ENCODE data around the gene DOCK3.

The DOCK3 gene

DNA sequence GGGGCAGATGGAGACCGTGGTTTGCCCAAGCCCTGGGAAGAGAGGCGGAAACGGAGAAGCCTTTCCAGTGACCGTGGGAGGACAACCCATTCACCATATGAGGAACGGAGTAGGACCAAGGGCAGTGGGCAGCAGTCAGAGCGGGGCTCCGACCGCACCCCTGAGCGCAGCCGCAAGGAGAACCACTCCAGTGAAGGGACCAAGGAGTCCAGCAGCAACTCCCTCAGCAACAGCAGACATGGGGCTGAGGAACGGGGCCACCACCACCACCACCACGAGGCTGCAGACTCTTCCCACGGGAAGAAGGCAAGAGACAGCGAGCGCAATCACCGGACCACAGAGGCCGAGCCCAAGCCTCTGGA, 718.4 kb downstream of the DOCK3 start:
- no peak for DNase-seq

DNA sequence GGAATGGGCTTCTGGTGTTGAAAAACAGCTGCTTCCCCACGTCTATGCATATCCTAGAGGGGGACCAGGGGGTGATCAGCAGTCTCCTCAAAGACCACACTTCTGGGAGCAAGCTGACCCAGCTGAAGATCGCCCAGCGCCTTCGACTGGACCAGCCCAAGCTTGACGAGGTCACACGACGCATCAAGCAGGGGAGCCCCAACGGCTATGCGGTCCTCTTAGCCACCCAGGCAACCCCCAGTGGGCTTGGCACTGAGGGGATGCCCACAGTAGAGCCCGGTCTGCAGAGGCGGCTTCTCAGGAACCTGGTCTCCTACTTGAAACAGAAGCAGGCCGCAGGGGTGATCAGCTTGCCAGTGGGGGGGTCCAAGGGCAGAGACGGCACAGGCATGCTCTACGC, 718.8 kb downstream of the DOCK3 start:
- no peak for DNase-seq

DNA sequence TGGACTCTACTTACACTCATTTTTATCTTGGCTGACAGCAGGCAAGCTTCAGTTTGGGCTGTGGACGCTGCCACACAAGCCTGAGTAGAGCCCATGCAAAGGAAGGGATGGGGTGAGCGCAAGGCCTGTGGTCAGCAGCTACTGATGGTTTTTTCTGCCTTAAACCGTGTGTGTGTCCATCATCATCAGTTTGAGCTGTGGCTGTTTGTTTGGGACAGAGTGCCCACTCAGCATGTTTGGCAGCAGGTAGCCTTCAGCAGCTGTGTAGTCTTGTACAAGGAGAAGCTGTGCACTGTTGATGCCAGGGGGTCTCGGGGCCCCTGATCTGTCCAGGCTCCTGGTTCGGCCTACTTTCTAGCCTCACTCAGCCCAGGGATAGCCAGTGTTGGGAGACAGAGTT, 719.8 kb downstream of the DOCK3 start:
- DNase-seq: no peak

DNA sequence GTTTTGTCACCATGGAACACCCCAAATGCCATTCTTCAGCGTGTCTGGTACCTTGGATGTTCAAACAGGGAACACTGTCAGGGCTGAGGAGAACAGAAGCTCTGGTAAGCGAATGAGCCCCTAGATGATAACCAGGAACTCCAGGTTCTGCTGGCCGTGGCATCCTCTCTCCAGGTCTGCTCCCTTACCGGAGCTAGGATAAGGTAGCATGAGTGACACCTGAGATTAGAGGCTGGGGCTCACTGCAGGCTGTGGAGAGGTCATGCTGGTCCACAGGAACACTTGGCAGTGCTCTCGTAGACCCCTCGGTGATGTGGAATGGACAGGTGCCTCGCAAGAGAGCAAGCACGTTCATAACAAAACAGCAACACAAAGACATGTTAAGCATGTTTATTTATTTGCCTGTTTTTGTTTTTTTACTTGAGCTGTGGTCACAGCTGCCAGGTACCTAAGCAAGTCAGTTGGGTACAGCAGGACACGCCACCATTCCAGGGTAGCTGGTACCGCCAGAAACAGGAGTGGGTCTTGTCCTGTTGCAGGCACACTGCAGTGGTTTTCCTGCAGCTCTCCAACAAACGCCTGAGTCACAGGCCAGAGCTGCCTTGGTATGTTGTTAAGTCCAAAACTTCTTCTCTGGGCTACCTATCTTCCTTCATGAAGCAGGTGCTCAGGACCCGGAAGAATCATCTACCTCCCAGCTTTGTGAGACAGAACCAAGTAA, 720.9 kb downstream of the DOCK3 start:
- DNase-seq: no peak

DNA sequence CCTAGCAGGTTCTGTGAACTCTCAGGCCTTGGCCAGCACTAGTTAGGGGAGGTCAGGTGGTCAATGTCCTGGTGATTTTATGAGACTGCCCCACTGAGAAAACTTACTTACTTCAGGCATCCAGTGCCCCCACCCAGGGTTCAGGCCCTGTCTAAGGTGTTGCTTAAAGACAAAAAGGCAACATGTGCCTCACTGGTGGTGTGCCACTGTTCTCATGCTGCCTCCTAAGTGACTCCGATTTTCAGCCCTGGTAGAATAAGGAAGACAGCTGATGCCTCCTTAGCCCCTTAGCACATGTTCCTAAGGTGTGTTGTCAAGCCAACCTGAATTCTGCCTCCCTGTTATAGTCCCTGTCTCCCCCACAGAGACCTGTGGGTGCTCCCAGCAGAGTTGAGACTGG, 721.7 kb downstream of the DOCK3 start:
- no peak for DNase-seq

DNA sequence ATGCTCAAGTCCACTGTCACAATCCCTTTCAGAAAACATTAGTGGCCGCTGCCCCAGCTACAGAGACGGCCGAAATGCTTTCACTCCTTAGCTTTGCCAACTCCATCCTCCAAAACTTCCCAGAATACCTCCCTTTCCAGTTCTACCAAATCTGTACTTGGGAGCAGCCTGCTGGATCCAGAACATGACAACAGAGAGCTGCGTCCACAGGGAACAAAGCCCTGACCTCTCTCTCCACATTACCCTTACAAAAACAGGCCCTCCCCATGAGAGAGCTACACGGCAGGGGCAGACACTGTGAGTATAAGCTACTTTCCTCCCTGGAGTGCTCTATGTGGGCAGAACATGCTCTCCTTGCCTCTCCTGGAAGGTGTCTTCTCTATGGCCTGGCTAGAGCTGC, 722.7 kb downstream of the DOCK3 start:
- DNase-seq: no peak

DNA sequence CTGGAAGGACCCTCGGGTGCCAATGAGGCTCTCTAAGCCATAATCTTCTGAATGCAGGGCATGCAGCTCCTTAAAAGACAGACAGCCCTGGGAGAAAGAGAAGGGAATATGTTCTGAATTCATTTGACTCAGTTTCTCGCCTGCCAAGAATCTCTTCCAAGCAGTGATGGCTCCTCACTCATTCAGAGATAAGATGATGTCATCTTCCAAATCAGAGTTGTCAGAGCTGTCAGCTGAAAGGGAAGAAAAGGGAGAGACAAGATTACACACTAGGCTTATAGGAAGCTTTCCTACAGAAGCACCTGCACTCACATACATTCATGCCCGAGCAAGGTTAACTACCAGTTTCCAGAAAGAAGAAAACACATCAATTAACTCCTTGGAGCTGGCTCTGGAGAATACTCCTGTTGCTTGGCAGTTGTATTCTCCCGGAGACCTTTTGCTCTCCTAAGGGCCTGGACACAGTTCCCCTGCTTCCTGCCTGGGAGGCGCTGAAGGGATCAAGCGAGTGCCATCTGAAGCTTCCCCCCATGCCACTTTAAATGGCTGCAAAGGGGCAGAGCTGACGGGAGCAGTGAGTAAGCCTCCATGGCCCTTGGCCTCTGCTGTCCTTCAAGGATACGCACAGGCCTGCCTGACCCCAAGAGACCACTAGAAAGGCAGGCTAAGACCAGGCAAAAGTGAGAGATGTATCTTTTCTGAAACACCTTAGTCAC, 724.0 kb downstream of the DOCK3 start:
- no peak for DNase-seq

DNA sequence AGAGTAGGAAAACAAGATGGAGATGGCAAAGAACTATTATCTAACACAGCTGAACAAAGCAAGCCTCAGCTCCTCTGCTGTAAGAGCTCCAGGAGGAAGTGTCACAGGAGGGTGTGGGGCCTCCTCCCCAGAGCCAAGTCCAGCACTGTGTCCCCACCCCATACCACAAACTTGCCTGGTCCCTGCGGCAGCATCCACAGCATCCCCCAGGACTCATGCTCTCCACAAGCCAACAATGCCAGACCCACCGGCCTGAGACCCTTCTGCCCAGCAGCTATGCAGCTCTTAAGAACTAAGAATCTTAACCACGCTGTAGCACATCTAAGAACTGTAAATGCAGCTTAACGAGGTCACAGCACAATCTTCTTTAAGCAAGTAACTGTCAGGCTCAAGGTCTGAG, 725.4 kb downstream of the DOCK3 start:
- no peak for DNase-seq

DNA sequence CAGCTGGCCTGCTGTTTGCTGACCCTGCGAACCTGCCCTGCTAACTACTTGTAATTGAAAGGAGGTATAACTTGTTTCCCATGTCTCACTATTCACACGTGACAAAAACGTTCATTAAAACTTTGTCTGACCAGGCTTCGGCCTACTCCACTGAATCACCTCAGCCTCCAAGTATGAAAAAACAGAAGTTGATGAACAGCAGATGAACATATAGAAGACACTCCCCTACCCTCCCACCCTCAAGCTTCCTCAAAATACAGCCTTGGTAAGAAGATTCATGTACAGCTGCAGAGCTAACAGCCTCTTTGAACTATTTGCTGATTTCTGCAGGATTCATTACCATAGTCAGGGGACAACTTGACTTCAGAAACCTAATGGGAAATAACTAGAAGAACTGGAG, 727.0 kb downstream of the DOCK3 start:
- DNase-seq: no peak

DNA sequence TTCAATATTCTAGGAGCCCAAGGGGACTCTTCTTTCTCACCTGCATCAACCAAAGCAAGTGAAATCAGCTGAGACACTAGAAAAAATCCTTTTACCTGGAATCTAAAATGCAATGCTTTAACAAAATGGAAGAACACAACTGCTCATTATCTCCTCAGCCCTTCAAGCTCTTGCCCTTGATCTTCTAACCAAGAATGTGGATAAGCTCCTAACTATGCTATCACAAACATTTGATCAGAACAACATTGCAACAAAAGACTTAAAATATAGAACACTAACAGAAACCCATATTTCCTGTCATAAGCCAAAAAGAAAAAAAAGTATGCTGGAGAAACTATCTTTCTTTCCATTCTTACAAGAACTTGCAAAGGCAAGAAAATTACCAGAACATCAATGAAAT, 728.9 kb downstream of the DOCK3 start:
- DNase-seq: no peak

DNA sequence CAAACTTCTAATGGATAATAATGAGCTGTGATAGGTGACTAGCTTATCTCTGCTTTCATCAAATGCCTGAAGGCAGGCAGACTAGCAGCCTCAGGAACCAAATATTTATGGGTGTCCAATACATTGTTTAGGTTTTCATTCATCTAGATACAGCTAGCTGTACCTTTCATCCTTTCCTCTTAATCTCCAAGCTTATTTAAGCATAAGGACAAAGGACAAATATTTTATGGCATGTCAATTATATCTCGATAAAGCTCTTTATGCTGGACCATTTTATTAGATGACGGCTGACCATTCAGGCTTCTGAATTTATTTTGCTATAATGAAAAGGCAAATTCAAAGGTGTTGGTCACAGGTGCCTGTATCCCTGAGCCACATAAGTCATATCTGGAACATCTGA, 733.3 kb downstream of the DOCK3 start:
- no peak for DNase-seq

DNA sequence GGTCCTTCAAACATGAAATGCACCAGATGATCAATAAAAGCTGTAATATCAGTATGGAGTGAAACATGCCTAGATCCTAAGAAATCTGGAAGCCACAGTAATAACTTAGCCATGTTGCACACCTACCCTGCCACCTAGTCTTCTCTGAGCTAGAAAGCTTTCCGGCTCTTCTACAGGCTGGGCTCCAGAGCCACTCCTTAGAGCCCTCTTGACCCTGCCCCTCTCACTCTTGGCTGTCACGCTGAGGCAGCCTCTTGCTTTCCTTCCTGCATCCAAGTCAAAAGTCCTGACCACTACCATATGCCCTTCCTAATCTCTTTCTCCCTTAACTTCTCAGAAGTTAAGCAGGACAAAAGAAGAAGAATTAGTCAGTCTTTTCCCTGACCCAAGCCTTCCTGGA, 734.1 kb downstream of the DOCK3 start:
- no peak for DNase-seq

DNA sequence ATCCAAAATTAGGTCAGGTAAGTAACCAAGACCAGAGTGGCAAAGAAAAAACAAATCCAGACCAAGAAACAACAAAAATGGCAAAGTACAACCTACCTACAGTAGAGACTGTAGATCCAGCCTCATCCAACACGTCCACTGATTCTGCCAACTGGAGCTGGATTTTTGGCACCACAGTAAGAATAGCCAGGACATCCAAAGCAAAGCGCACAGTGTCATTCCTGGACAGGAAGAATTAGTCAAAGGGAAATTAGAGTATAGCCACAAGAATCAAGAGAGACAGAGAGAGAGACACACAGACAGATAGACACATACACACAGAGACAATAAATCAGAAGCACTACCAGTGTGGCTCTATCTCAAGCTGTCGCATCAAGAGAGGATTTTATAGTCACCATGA, 747.5 kb downstream of the DOCK3 start:
- no peak for DNase-seq

DNA sequence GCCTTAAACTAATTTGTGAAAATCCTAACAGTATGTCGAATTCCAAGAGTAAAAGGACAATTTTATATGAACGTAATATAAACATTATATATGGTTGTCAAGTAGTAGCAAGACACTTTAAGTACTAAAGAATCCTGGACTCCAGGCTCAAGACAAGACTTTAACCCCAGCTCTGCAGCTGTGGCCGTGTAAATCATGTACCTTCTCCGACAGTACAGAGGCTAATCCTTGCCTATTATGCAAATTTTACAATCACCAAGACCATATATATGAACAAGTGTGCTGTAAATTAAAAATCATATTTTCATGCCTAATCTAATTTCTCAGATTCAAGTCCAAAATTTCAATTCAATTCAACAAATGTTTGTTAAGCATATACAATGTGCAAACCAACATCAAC, 752.2 kb downstream of the DOCK3 start:
- DNase-seq: no peak

DNA sequence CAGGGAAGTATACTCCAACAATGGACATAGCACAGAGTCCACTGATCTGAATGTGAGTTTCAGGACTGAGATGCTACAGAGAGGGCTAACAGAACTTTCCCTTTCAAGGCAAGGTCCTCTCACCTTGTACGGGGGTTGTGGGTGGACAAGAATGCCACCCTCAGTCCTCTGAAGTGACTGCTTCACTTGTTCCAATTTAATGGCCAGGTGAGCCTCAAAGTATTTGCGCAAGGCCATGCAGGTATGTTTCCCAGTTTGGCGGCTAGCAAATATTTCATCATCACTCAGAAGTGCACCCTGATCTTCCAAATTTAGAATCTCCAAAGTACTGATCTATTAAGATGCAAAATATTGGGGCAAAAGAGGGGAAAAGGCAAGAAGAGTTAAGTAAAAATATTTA, 754.4 kb downstream of the DOCK3 start:
- DNase-seq: no peak

Data from CD4-positive, alpha-beta T cell treated with Interleukin-17A for 4 hours (primary cell).